BLaER1 treated with 17β-estradiol and CSF1 and Interleukin-3, amounts not matched to agents 10 nM and 100 nM (cell line): ENCODE results near the gene OR14K1.
"Not testable (repeated sequence)": the region's sequence is repeated elsewhere in the genome, so short reads cannot be mapped to it uniquely, and the experiment has no call there.

Experiments used
- H3K27ac ChIP-seq, 11 experiments: shearing (Covaris generic); formaldehyde crosslinking; 2 replicates each; pipeline ENCODE4 v1.8.1; 2022
- H3K27me3 ChIP-seq, 11 experiments: shearing (Covaris generic); formaldehyde crosslinking; 2 replicates each; pipeline ENCODE4 v1.8.1; 2022
- H3K36me3 ChIP-seq, 11 experiments: shearing (Covaris generic); formaldehyde crosslinking; 2 replicates each; pipeline ENCODE4 v1.8.1; 2022
- H3K4me1 ChIP-seq, 10 experiments: shearing (Covaris generic); formaldehyde crosslinking; 2 replicates each; pipeline ENCODE4 v1.8.1; 2022
- H3K4me2 ChIP-seq, 11 experiments: shearing (Covaris generic); formaldehyde crosslinking; 2 replicates each; pipeline ENCODE4 v1.8.1; 2022
- H3K4me3 ChIP-seq, 10 experiments: shearing (Covaris generic); formaldehyde crosslinking; 2 replicates each; pipeline ENCODE4 v1.8.1; 2022
- H3K9ac ChIP-seq, 11 experiments: shearing (Covaris generic); formaldehyde crosslinking; 2 replicates each; pipeline ENCODE4 v1.8.1; 2022
- H3K9me3 ChIP-seq, 11 experiments: shearing (Covaris generic); formaldehyde crosslinking; replicated peaks in 1 of 11; 2 replicates each; pipeline ENCODE4 v1.8.1; 2022
- H4K20me1 ChIP-seq, 11 experiments: shearing (Covaris generic); formaldehyde crosslinking; 2 replicates each; pipeline ENCODE4 v1.8.1; 2022
- Cebpa-rat ChIP-seq, 11 experiments: shearing (Covaris generic); IDR thresholded peaks; 2 replicates each; pipeline ENCODE4 v1.8.1; 2022

OR14K1 gene

GRCh38 chr1:247747616-247748015 is 9.2 kb downstream of the OR14K1 start:
- no peak overlapping the region for H3K4me3 ChIP-seq
- no peaks in the 10 kb centered on the region for H3K27me3 ChIP-seq
- no peak overlapping the region for H3K9ac ChIP-seq
- peaks cover 14 to 21% (median 19%) of the 10 kb centered on the region in 11 experiments; a peak in 20 of 22 replicates for H3K9me3 ChIP-seq
- no peak overlapping the region for H3K27ac ChIP-seq
- no peaks in the 10 kb centered on the region for H3K36me3 ChIP-seq
- no peak overlapping the region for H3K4me2 ChIP-seq
- H4K20me1 ChIP-seq, result no peaks in the 10 kb centered on the region
- no peaks in the 10 kb centered on the region for H3K4me1 ChIP-seq
- no peak for TF ChIP-seq Cebpa-rat (IDR thresholded peaks at IDR 0.05)

- no peak within 1 kb of the TSS for H3K9ac ChIP-seq
- H3K4me3 ChIP-seq, result no peak within 1 kb of the TSS
- no peaks in the 10 kb centered on the region for H3K27me3 ChIP-seq
- no peak for TF ChIP-seq Cebpa-rat (IDR thresholded peaks at IDR 0.05)
- no peak within 1 kb of the TSS for H3K27ac ChIP-seq
- H4K20me1 ChIP-seq, result no peaks in the 10 kb centered on the region
- no peaks in the 10 kb centered on the region for H3K4me1 ChIP-seq
- H3K36me3 ChIP-seq, result no peaks in the 10 kb centered on the region
- no peak within 1 kb of the TSS for H3K4me2 ChIP-seq
- H3K9me3 ChIP-seq, result peaks cover 14 to 21% (median 19%) of the 10 kb centered on the region in 11 experiments; a peak in 20 of 22 replicates
Observed at GRCh38 chr1:247748041-247748440, 9.6 kb downstream of the OR14K1 start, which contains the start of gene OR14A2. OR14A2 (minus strand) TSS chr1:247748141.

- H4K20me1 ChIP-seq, result no peaks in the 10 kb centered on the region
- H3K4me2 ChIP-seq, result no peak overlapping the region
- H3K9me3 ChIP-seq, result peaks cover 14 to 21% (median 19%) of the 10 kb centered on the region in 11 experiments; a peak in 20 of 22 replicates
- TF ChIP-seq Cebpa-rat (IDR thresholded peaks at IDR 0.05), result no peak
- no peaks in the 10 kb centered on the region for H3K4me1 ChIP-seq
- no peaks in the 10 kb centered on the region for H3K36me3 ChIP-seq
- no peak overlapping the region for H3K9ac ChIP-seq
- no peak overlapping the region for H3K27ac ChIP-seq
- H3K27me3 ChIP-seq, result no peaks in the 10 kb centered on the region
- no peak overlapping the region for H3K4me3 ChIP-seq
Observed at GRCh38 chr1:247749870-247750269, 11.5 kb downstream of the OR14K1 start.

- H3K27ac ChIP-seq, H3K36me3 ChIP-seq, H3K9ac ChIP-seq, H3K27me3 ChIP-seq, H3K4me1 ChIP-seq, H4K20me1 ChIP-seq, H3K4me2 ChIP-seq, H3K4me3 ChIP-seq: not testable (repeated sequence)
- H3K9me3 ChIP-seq, result peaks cover 13 to 21% (median 18%) of the 10 kb centered on the region in 11 experiments; a peak in 20 of 22 replicates
Observed at GRCh38 chr1:247754311-247754710, 15.9 kb downstream of the OR14K1 start.

- Histone ChIP-seq H3K27ac (no peak within 1 kb of the TSS), H3K9ac (no peak within 1 kb of the TSS), H3K36me3 (no peaks in the 10 kb centered on the region), H3K9me3 (no peaks in the 10 kb centered on the region), H4K20me1 (no peaks in the 10 kb centered on the region), H3K27me3 (no peaks in the 10 kb centered on the region), H3K4me1 (no peaks in the 10 kb centered on the region), H3K4me3 (no peak within 1 kb of the TSS), H3K4me2 (no peak within 1 kb of the TSS)
- TF ChIP-seq Cebpa-rat (IDR thresholded peaks at IDR 0.05), result no peak
Observed at GRCh38 chr1:247760456-247760855, 22.0 kb downstream of the OR14K1 start, which contains the start of gene OR1C1. OR1C1 (minus strand) TSS chr1:247760556; CDS start chr1:247758406, 2,150 bp downstream.

- H3K9me3 ChIP-seq, result no peaks in the 10 kb centered on the region
- H3K4me2 ChIP-seq, result no peak overlapping the region
- TF ChIP-seq Cebpa-rat (IDR thresholded peaks at IDR 0.05), result no peak
- no peak overlapping the region for H3K4me3 ChIP-seq
- no peak overlapping the region for H3K27ac ChIP-seq
- H3K9ac ChIP-seq, result no peak overlapping the region
- no peaks in the 10 kb centered on the region for H4K20me1 ChIP-seq
- no peaks in the 10 kb centered on the region for H3K27me3 ChIP-seq
- H3K4me1 ChIP-seq, result no peaks in the 10 kb centered on the region
- H3K36me3 ChIP-seq, result no peaks in the 10 kb centered on the region
Observed at GRCh38 chr1:247769603-247770002, 31.2 kb downstream of the OR14K1 start.
